KMS-11 (cell line): ENCODE data around the gene INPP5A.

Source experiments
- H2AFZ ChIP-seq: fragments of 200-600 bp; sonication (generic); 2 replicates; pipeline ENCODE4 v1.6.1; 2016; ENCODE audit warnings: antibody characterized with exemption, mixed run types, low read depth
- H3K27ac ChIP-seq: fragments of 200-600 bp; sonication (generic); 2 replicates; pipeline ENCODE4 v1.6.1; 2016; ENCODE audit warnings: mild to moderate bottlenecking, mixed run types
- H3K27me3 ChIP-seq: fragments of 200-600 bp; sonication (generic); 2 replicates; pipeline ENCODE4 v1.6.1; 2017; ENCODE audit warnings: mild to moderate bottlenecking, low read depth, mixed run types, moderate library complexity; ENCODE audit not compliant: insufficient read depth
- H3K36me3 ChIP-seq: fragments of 200-600 bp; sonication (generic); 2 replicates; pipeline ENCODE4 v1.6.1; 2017; ENCODE audit warnings: mild to moderate bottlenecking, mixed run types; ENCODE audit not compliant: insufficient read depth
- H3K4me1 ChIP-seq: fragments of 200-600 bp; sonication (generic); 2 replicates; pipeline ENCODE4 v1.6.1; 2016; ENCODE audit warnings: mild to moderate bottlenecking, low read depth, mixed run types; ENCODE audit not compliant: poor library complexity, severe bottlenecking
- H3K4me2 ChIP-seq: fragments of 200-600 bp; sonication (generic); 2 replicates; pipeline ENCODE4 v1.7.0; 2016; ENCODE audit warnings: mild to moderate bottlenecking, mixed run types
- H3K4me3 ChIP-seq: fragments of 200-600 bp; sonication (generic); IDR thresholded peaks from 2 replicates; pipeline ENCODE4 v1.6.1; 2017; ENCODE audit warnings: low read depth, low read length, mixed read lengths; ENCODE audit not compliant: insufficient read depth
- H3K79me2 ChIP-seq: fragments of 200-600 bp; sonication (generic); 2 replicates; pipeline ENCODE4 v1.6.1; 2016; ENCODE audit warnings: low read depth, mixed run types; ENCODE audit not compliant: insufficient read depth
- H3K9ac ChIP-seq: fragments of 200-600 bp; sonication (generic); 2 replicates; pipeline ENCODE4 v1.6.1; 2016; ENCODE audit warnings: mild to moderate bottlenecking, mixed run types
- H4K20me1 ChIP-seq: fragments of 200-600 bp; sonication (generic); 2 replicates; pipeline ENCODE4 v1.6.1; 2016; ENCODE audit warnings: mild to moderate bottlenecking, mixed run types; ENCODE audit not compliant: insufficient read depth
- TF ChIP-seq, protein P1 (sequence below): fragments of 200-600 bp; sonication (generic); conservative IDR thresholded peaks from 2 replicates; pipeline ENCODE4 v1.6.1; 2017; ENCODE audit warnings: low read depth, mild to moderate bottlenecking, antibody characterized with exemption, low read length, moderate library complexity, mixed read lengths

The INPP5A gene

DNA sequence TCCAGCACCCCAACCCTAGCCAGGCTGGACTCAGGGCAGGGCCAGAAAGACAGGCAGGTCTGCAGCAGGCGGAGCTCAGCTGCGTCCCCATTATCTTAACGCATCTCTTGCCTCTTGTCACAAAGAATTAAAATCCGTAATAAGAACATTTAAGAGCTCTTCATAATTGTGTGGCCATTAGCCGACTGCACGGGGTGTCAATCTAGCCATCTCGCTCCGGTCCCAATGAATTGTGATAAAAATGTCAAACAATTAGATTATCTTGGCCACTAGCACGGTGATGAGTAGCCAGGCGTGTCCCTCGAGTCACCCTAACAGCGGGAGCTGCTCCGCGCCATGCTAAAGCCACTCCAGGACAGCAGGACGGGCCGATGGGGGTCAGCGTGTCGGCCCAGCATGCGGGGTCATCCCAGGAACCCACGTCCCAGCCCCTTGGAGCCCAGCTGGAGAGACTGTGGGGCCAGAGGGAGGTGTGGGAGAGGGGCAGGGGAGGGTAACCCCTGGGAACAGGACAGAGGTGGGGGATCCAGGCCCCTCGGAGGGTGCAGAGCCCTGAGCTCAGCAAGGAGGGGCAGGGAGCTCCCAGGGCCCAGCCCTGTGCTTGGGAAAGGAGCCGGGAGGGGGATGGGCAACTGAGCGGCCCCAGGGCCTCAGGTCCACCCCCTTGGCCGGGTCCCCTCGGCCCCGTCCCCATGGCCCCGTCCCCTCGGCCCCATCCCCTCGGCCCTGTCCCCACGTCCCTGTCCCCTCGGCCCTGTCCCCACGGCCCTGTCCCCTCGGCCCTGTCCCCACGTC, 266.0 kb downstream of the INPP5A start:
- peaks cover 29% of the 10 kb centered on the region for H3K27me3 ChIP-seq
- H3K4me2 ChIP-seq = no peak overlapping the region
- no peaks in the 10 kb centered on the region for H4K20me1 ChIP-seq
- no peak overlapping the region for H3K9ac ChIP-seq
- no peak overlapping the region for H2AFZ ChIP-seq
- H3K4me3 ChIP-seq = no peak overlapping the region
- no peak overlapping the region for H3K27ac ChIP-seq
- H3K4me1 ChIP-seq = no peaks in the 10 kb centered on the region
- H3K79me2 ChIP-seq = no peaks in the 10 kb centered on the region
- H3K36me3 ChIP-seq = no peaks in the 10 kb centered on the region
- TF ChIP-seq, protein P1, sequence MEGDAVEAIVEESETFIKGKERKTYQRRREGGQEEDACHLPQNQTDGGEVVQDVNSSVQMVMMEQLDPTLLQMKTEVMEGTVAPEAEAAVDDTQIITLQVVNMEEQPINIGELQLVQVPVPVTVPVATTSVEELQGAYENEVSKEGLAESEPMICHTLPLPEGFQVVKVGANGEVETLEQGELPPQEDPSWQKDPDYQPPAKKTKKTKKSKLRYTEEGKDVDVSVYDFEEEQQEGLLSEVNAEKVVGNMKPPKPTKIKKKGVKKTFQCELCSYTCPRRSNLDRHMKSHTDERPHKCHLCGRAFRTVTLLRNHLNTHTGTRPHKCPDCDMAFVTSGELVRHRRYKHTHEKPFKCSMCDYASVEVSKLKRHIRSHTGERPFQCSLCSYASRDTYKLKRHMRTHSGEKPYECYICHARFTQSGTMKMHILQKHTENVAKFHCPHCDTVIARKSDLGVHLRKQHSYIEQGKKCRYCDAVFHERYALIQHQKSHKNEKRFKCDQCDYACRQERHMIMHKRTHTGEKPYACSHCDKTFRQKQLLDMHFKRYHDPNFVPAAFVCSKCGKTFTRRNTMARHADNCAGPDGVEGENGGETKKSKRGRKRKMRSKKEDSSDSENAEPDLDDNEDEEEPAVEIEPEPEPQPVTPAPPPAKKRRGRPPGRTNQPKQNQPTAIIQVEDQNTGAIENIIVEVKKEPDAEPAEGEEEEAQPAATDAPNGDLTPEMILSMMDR = no peak

DNA sequence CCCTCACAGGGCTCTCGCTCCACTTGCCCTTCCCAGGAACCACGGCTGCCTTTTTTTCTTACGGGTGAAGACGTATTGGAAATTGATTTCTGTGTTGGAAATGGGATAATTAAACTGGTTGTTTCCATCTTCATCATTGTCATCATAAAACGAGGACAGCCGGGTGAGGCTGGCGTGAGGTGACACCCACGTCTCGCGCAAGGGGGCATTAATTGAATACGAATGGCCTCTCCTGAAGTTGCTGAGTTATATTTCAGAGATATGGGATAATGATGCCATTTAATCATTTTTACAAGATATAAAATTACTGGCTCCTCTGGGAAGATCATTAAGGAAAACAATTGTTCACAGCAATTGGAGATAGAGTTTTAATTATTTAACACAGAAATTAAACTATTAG, 266.7 kb downstream of the INPP5A start:
- no peak overlapping the region for H3K4me3 ChIP-seq
- no peaks in the 10 kb centered on the region for H3K36me3 ChIP-seq
- TF ChIP-seq, protein P1 = no peak
- H4K20me1 ChIP-seq = no peaks in the 10 kb centered on the region
- peaks cover 33% of the 10 kb centered on the region for H3K27me3 ChIP-seq
- no peaks in the 10 kb centered on the region for H3K4me1 ChIP-seq
- H3K27ac ChIP-seq = no peak overlapping the region
- no peak overlapping the region for H3K4me2 ChIP-seq
- no peak overlapping the region for H2AFZ ChIP-seq
- H3K79me2 ChIP-seq = no peaks in the 10 kb centered on the region
- H3K9ac ChIP-seq = no peak overlapping the region

DNA sequence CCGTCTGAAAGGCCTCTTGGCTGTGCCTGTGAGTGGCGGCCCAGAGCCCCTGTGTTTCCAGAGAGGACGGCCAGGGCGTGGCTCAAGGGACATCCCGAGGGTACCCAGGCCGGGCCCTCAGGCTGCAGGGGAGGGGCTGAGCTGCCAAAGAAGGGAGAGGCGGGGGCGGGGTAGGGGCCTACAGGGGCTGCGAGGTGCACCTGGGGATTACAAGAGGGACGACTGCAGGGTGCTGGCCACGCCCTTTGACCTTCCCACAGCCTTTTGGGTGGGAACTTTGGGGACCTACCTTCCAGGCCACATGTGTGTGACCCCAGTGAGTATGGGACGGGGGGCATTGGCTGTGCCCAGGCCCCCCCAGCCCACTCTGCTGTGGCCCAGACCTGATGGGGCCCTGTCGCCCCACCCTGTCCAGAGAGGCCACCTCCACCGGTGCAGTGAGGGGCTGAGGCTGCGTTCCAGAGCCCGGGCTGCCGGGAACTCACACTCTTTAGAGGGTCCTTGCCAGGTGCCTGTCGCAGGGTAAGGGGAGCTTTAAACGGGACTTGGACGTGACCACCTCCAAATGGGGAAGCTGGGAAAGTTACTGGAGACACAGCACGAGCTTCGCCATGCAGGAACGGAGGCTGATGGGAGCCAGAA, 267.3 kb downstream of the INPP5A start:
- H4K20me1 ChIP-seq = no peaks in the 10 kb centered on the region
- H3K27me3 ChIP-seq = peaks cover 39% of the 10 kb centered on the region
- TF ChIP-seq, protein P1 = no peak
- H3K4me1 ChIP-seq = no peaks in the 10 kb centered on the region
- H2AFZ ChIP-seq = no peak overlapping the region
- H3K27ac ChIP-seq = no peak overlapping the region
- no peaks in the 10 kb centered on the region for H3K79me2 ChIP-seq
- H3K4me2 ChIP-seq = no peak overlapping the region
- no peak overlapping the region for H3K4me3 ChIP-seq
- no peaks in the 10 kb centered on the region for H3K36me3 ChIP-seq
- no peak overlapping the region for H3K9ac ChIP-seq

DNA sequence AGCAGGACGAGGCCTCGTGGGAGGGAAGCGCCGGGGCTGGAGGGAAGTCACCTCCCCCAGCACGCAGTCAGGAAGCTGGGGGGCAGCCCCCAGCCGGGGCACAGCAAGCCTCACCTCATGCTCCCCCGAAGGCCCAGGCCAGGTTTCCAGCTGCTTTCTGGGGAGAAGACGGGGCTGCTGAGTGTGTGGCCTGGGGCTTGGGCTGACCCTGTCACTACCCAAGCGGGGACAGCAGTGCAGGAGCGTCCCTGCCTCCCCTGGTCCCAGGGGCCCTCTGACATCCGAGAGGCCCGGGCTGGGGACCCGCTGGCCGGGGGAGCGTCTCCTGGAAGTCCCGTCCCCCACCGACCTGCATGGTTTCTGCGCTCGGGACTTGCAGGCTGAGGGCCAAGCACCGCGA, 268.0 kb downstream of the INPP5A start:
- no peak overlapping the region for H3K27ac ChIP-seq
- no peak overlapping the region for H2AFZ ChIP-seq
- H3K27me3 ChIP-seq = peaks cover 39% of the 10 kb centered on the region
- H3K4me3 ChIP-seq = no peak overlapping the region
- no peak overlapping the region for H3K9ac ChIP-seq
- no peak overlapping the region for H3K4me2 ChIP-seq
- H4K20me1 ChIP-seq = no peaks in the 10 kb centered on the region
- H3K79me2 ChIP-seq = no peaks in the 10 kb centered on the region
- H3K36me3 ChIP-seq = no peaks in the 10 kb centered on the region
- TF ChIP-seq, protein P1 = no peak
- H3K4me1 ChIP-seq = no peaks in the 10 kb centered on the region
